H1 (cell line): ENCODE measurements around the gene GRID2. TPM values are rescaled to one million over a fixed set of nuclear protein-coding genes. Genes with fewer than 3 reads are reported as not detected.

Experiments
- BACH1 ChIP-seq: IDR thresholded peaks from 2 replicates; pipeline ENCODE4 v1.6.1; 2012; ENCODE audit warnings: low read length, improper control_type of control experiment
- CBX8 ChIP-seq: fragments of 300-800, 300-1000 bp; sonication (generic); IDR thresholded peaks from 2 replicates; pipeline ENCODE4 v1.7.1; 2016; ENCODE audit warnings: low read depth, low read length, borderline replicate concordance
- CTBP2 ChIP-seq: IDR thresholded peaks from 2 replicates; pipeline ENCODE4 v1.7.0; 2011; ENCODE audit warnings: borderline replicate concordance, mild to moderate bottlenecking, moderate library complexity, mixed read lengths, low read length; ENCODE audit not compliant: insufficient read depth, insufficient read length
- CTCF ChIP-seq, 3 experiments: IDR thresholded peaks; 1 replicate in 2 of 3; 2 replicates in 1 of 3; pipeline versions ENCODE4 v1.5.1 to v1.6.1; 2011; ENCODE audit warnings: low read length in 3 of 3, mild to moderate bottlenecking in 3 of 3, inconsistent platforms in 2 of 3, low read depth in 1 of 3, moderate library complexity in 1 of 3; ENCODE audit not compliant: insufficient read depth in 1 of 3; ENCODE audit errors: control extremely low read depth in 1 of 3
- EP300 ChIP-seq, 2 experiments: IDR thresholded peaks; 1 replicate in 1 of 2; 2 replicates in 1 of 2; pipeline ENCODE4 v1.6.1; 2011 to 2012; ENCODE audit warnings: low read depth in 2 of 2, low read length in 2 of 2, mild to moderate bottlenecking in 2 of 2, borderline replicate concordance in 1 of 2, inconsistent platforms in 1 of 2, moderate library complexity in 1 of 2
- EZH2 ChIP-seq: fragments of 200-600 bp; sonication (generic); IDR thresholded peaks from 2 replicates; pipeline ENCODE4 v1.7.1; 2012; ENCODE audit warnings: low read depth, mild to moderate bottlenecking, moderate library complexity, low read length, inconsistent platforms; ENCODE audit not compliant: severe bottlenecking
- GABPA ChIP-seq: IDR thresholded peaks from 2 replicates; pipeline ENCODE4 v1.6.1; 2011; ENCODE audit warnings: mild to moderate bottlenecking, low read length, moderate library complexity, borderline replicate concordance; ENCODE audit not compliant: insufficient read depth
- HDAC2 ChIP-seq, 2 experiments: fragments of 300-600 bp in 1 of 2; sonication (generic) in 1 of 2; IDR thresholded peaks; 2 replicates each; pipeline ENCODE4 v1.6.1; 2011 to 2012; ENCODE audit warnings: low read depth in 2 of 2, low read length in 2 of 2, mild to moderate bottlenecking in 2 of 2, moderate library complexity in 2 of 2, borderline replicate concordance in 1 of 2, inconsistent platforms in 1 of 2
- KDM4A ChIP-seq: IDR thresholded peaks from one replicate; pipeline ENCODE4 v1.7.1; 2012; ENCODE audit warnings: low read depth, mild to moderate bottlenecking, moderate library complexity, low read length, inconsistent platforms; ENCODE audit not compliant: severe bottlenecking
- MAFK ChIP-seq: IDR thresholded peaks from 2 replicates; pipeline ENCODE4 v1.6.1; 2012; ENCODE audit warnings: low read depth, mild to moderate bottlenecking, improper control_type of control experiment, low read length
- MAX ChIP-seq: IDR thresholded peaks from 2 replicates; pipeline ENCODE4 v1.6.1; 2012; ENCODE audit warnings: inconsistent platforms
- PHF8 ChIP-seq: fragments of 200-600 bp; sonication (generic); conservative IDR thresholded peaks from 2 replicates; pipeline ENCODE4 v1.7.1; 2012; ENCODE audit warnings: low read depth, mild to moderate bottlenecking, inconsistent platforms, low read length, moderate library complexity
- POLR2A ChIP-seq, 2 experiments: IDR thresholded peaks; 1 replicate in 1 of 2; 2 replicates in 1 of 2; pipeline ENCODE4 v1.6.1; 2011; ENCODE audit warnings: low read depth in 2 of 2, low read length in 2 of 2, mild to moderate bottlenecking in 2 of 2; ENCODE audit errors: control extremely low read depth in 1 of 2
- RAD21 ChIP-seq, 2 experiments: IDR thresholded peaks in 1 of 2; conservative IDR thresholded peaks in 1 of 2; 2 replicates each; pipeline ENCODE4 v1.6.1; 2011; ENCODE audit warnings: low read depth in 2 of 2, low read length in 2 of 2, improper control_type of control experiment in 1 of 2, inconsistent platforms in 1 of 2, mild to moderate bottlenecking in 1 of 2, moderate library complexity in 1 of 2
- RBBP5 ChIP-seq: IDR thresholded peaks from 2 replicates; pipeline ENCODE4 v1.7.1; 2012; ENCODE audit warnings: low read depth, mild to moderate bottlenecking, inconsistent platforms, low read length, moderate library complexity, borderline replicate concordance
- RNF2 ChIP-seq: fragments of 200-900, 300-1000 bp; sonication (generic); IDR thresholded peaks from 2 replicates; pipeline ENCODE4 v1.7.1; 2016; ENCODE audit warnings: borderline replicate concordance, low read depth, mild to moderate bottlenecking, antibody characterized with exemption, low read length; ENCODE audit not compliant: poor library complexity, severe bottlenecking; ENCODE audit errors: missing control alignments
- RXRA ChIP-seq: IDR thresholded peaks from 2 replicates; pipeline ENCODE4 v1.6.1; 2011; ENCODE audit warnings: low read depth, mild to moderate bottlenecking, low read length, moderate library complexity; ENCODE audit not compliant: insufficient read depth
- TAF7 ChIP-seq: optimal IDR thresholded peaks from 2 replicates; pipeline ENCODE3; 2011; ENCODE audit warnings: low read depth, mild to moderate bottlenecking, inconsistent platforms, low read length, moderate library complexity, borderline replicate concordance
- TEAD4 ChIP-seq: IDR thresholded peaks from 2 replicates; pipeline ENCODE4 v1.6.1; 2012; ENCODE audit warnings: low read depth, low read length, inconsistent platforms, mixed read lengths
- ZNF274 ChIP-seq: IDR thresholded peaks from 2 replicates; pipeline ENCODE4 v1.7.0; 2012; ENCODE audit warnings: low read length, borderline replicate concordance; ENCODE audit errors: extremely low read depth
- polyA plus RNA-seq, 7 experiments: library from polyadenylated mRNA; depleted of rRNA in 3 of 7; stranded (reverse) in 5 of 7; unstranded in 2 of 7; fragments of >200 nt in 5 of 7; fragments of 200-250 nt in 2 of 7; gene quantifications; 1 replicate in 5 of 7; 2 replicates in 1 of 7; 4 replicates in 1 of 7; pipeline versions ENCODE4 v1.2.1 to v1.2.3, GENCODE V29; 2011 to 2013; ENCODE audit warnings: missing spikeins in 2 of 7, mixed read lengths in 2 of 7
- total RNA-seq: library from RNA; stranded (reverse); fragmentation: NEBNext Ultra II Directional; extraction: Animal tissue kit (Norgen Biotek cat#: 25700); gene quantifications from 2 replicates; pipeline ENCODE4 v1.2.1, GENCODE V29; 2021

Gene GRID2
- total and polyA plus RNA-seq, 2 of the 8 experiments (the other 6 are each of a cell fraction or from before 2014, with no cell fraction given) = 31.1 to 81.9 TPM

GRCh38 chr4:92303621-92304027, at the start of gene GRID2 (continued):
- no peak; a peak in 1 of 4 replicates for TF ChIP-seq RAD21 (IDR thresholded peaks at IDR 0.05 in 1 of 2, conservative IDR thresholded peaks at IDR 0.05 in 1 of 2; ENCODE audit: low read depth in 2 of 2, low read length in 2 of 2)
- TF ChIP-seq POLR2A (IDR thresholded peaks at IDR 0.05; ENCODE audit: control extremely low read depth in 1 of 2, low read depth in 2 of 2, low read length in 2 of 2) = 0 out of 3 replicates have a peak, but pooled peaks of 1 of the 2 experiments have one; percentile 22
- no peak for TF ChIP-seq TAF7
- no peak for TF ChIP-seq RXRA
- TF ChIP-seq BACH1 = no peak
- 0 out of 4 replicates have a peak, but pooled peaks of 1 of the 2 experiments have one; percentile 14 for TF ChIP-seq HDAC2 (IDR thresholded peaks at IDR 0.05; ENCODE audit: borderline replicate concordance in 1 of 2, low read depth in 2 of 2, low read length in 2 of 2)
- no peak for TF ChIP-seq EP300 (IDR thresholded peaks at IDR 0.05; ENCODE audit: borderline replicate concordance in 1 of 2, low read depth in 2 of 2, low read length in 2 of 2)
- no peak for TF ChIP-seq MAFK
- TF ChIP-seq CTCF (IDR thresholded peaks at IDR 0.05; ENCODE audit: control extremely low read depth in 1 of 3, insufficient read depth in 1 of 3, low read depth in 1 of 3, low read length in 3 of 3) = peak in 1 of 3 experiments; percentile 26; a peak in 2 of 4 replicates
- peak; percentile 65; the same call in 1 of the 2 replicates for TF ChIP-seq RBBP5
- TF ChIP-seq KDM4A = no peak
- no peak for TF ChIP-seq RNF2
- no peak for TF ChIP-seq CBX8
- TF ChIP-seq CTBP2 = no peak
- TF ChIP-seq ZNF274 = no peak
- peak; percentile 64 for TF ChIP-seq MAX
- no peak for TF ChIP-seq GABPA
- 0 out of 2 replicates have a peak, but pooled peaks have one; percentile 5 for TF ChIP-seq TEAD4
- no peak for TF ChIP-seq EZH2
- TF ChIP-seq PHF8 = no peak
